Mammary epithelial cell (primary cell): ENCODE data around the gene LPP.

ENCODE experiments used
- EZH2 ChIP-seq: IDR thresholded peaks from 2 replicates; pipeline ENCODE4 v1.6.1; 2012; ENCODE audit warnings: low read length, inconsistent platforms, borderline replicate concordance
- TF ChIP-seq, protein P1 (sequence below), 2 donors: IDR thresholded peaks in 1 of 2; conservative IDR thresholded peaks in 1 of 2; 2 replicates each; pipeline ENCODE4 v1.5.1; 2011 to 2012; ENCODE audit warnings: inconsistent platforms in 2 of 2, low read length in 2 of 2, mild to moderate bottlenecking in 2 of 2, control low read depth in 1 of 2, low read depth in 1 of 2; ENCODE audit not compliant: insufficient read depth in 1 of 2; ENCODE audit errors: extremely low read depth in 1 of 2

DNA sequence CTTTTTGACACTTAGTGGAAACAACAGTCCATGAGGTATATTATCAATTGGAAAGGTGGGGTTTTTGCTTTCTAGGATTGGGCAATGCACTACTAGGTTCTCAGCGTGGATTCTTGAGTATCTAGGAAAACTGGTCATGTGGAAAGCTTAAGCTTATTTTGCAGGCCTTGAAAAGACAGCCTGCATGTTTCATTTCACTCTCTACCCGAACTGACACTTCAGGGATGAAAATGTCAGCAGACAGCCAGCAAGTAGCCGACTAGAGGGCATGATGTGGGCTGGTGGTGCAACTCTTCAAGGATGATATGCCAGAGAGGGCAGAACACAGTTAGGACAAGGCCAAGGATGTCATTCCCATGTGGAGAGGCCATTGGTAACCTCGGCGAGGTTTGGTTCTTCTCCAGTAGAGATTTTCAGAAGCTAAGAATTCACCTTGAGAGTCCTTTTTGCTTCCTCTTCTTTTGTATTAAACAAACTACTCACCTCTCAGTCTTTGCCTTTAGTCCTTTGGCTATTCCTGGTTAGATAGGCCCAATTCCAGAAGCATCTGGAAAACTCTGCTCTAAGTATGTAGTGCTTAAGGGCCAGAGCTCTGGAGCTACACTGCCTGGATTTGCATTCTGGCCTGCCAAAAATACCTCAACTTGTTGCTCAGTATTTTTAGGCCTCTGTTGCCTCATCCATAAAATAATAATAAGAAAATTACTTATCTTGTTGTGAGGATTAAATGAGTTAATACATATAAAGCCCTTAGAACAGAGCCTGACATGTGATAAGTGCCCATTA lies 17.9 kb downstream of the LPP start:
- no peak for TF ChIP-seq EZH2
- TF ChIP-seq, protein P1, sequence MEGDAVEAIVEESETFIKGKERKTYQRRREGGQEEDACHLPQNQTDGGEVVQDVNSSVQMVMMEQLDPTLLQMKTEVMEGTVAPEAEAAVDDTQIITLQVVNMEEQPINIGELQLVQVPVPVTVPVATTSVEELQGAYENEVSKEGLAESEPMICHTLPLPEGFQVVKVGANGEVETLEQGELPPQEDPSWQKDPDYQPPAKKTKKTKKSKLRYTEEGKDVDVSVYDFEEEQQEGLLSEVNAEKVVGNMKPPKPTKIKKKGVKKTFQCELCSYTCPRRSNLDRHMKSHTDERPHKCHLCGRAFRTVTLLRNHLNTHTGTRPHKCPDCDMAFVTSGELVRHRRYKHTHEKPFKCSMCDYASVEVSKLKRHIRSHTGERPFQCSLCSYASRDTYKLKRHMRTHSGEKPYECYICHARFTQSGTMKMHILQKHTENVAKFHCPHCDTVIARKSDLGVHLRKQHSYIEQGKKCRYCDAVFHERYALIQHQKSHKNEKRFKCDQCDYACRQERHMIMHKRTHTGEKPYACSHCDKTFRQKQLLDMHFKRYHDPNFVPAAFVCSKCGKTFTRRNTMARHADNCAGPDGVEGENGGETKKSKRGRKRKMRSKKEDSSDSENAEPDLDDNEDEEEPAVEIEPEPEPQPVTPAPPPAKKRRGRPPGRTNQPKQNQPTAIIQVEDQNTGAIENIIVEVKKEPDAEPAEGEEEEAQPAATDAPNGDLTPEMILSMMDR (conservative IDR thresholded peaks at IDR 0.05 in 1 of 2, IDR thresholded peaks at IDR 0.05 in 1 of 2; ENCODE audit: extremely low read depth in 1 of 2, insufficient read depth in 1 of 2, low read depth in 1 of 2, low read length in 2 of 2), result no peak
